Right forelimb (tissue), 1 donor: ENCODE data around the gene DUSP5.
"Not testable (repeated sequence)": the region's sequence is repeated elsewhere in the genome, so short reads cannot be mapped to it uniquely, and the experiment has no call there.

Source experiments
- DNase-seq: peaks from one replicate; pipeline ENCODE4 v3.0.0-alpha.2; 2018

The DUSP5 gene

GRCh38 chr10:110523736-110524135 is 26.0 kb downstream of the DUSP5 start:
- no peak for DNase-seq

GRCh38 chr10:110524179-110524858 is 26.6 kb downstream of the DUSP5 start:
- DNase-seq, result no peak

GRCh38 chr10:110524859-110525232 is 27.1 kb downstream of the DUSP5 start:
- no peak for DNase-seq

- no peak for DNase-seq
These were observed 27.9 kb downstream of the DUSP5 start for GRCh38 chr10:110525349-110526260.

- DNase-seq, result no peak
These were observed 30.0 kb downstream of the DUSP5 start for GRCh38 chr10:110527731-110528171.

GRCh38 chr10:110528224-110528996 is 30.7 kb downstream of the DUSP5 start:
- no peak for DNase-seq

GRCh38 chr10:110528997-110529524 is 31.4 kb downstream of the DUSP5 start:
- DNase-seq, result not testable (repeated sequence)

- no peak for DNase-seq
These were observed 31.9 kb downstream of the DUSP5 start for GRCh38 chr10:110529596-110530011.

- DNase-seq, result no peak
These were observed 32.6 kb downstream of the DUSP5 start for GRCh38 chr10:110530131-110530831.

- DNase-seq, result no peak
These were observed 34.0 kb downstream of the DUSP5 start for GRCh38 chr10:110531687-110532086.

- DNase-seq, result not testable (repeated sequence)
These were observed 34.9 kb downstream of the DUSP5 start for GRCh38 chr10:110532628-110533027.

- no peak for DNase-seq
These were observed 35.4 kb downstream of the DUSP5 start for GRCh38 chr10:110533149-110533548.

- DNase-seq, result no peak
These were observed 36.9 kb downstream of the DUSP5 start for GRCh38 chr10:110534571-110534970.

GRCh38 chr10:110535958-110536891 is 38.5 kb downstream of the DUSP5 start:
- no peak for DNase-seq

GRCh38 chr10:110539091-110539490 is 41.4 kb downstream of the DUSP5 start:
- no peak for DNase-seq

GRCh38 chr10:110540031-110540430 is 42.3 kb downstream of the DUSP5 start:
- no peak for DNase-seq

- DNase-seq, result no peak
These were observed 47.3 kb downstream of the DUSP5 start for GRCh38 chr10:110544958-110545537.

GRCh38 chr10:110546077-110546476 is 48.4 kb downstream of the DUSP5 start:
- DNase-seq, result no peak

GRCh38 chr10:110546499-110547110 is 48.9 kb downstream of the DUSP5 start:
- no peak for DNase-seq

- DNase-seq, result no peak
These were observed 49.5 kb downstream of the DUSP5 start for GRCh38 chr10:110547139-110547761.
